Myocyte (in vitro differentiated cells): ENCODE results near the gene SH3RF3. TPM values are rescaled to one million over a fixed set of nuclear protein-coding genes. Genes with fewer than 3 reads are reported as not detected.

Source experiments
- DNase-seq: peaks from one replicate; pipeline ENCODE4 v3.0.0-alpha.2; 2012; ENCODE audit warnings: low read depth
- total RNA-seq: library from RNA; depleted of rRNA; stranded (reverse); fragments of >200 nt; gene quantifications from 2 replicates; pipeline ENCODE4 v1.2.3, GENCODE V29; 2014

SH3RF3 gene
- total RNA-seq, 1 donor from 2014 or later = 5.3 TPM

DNA sequence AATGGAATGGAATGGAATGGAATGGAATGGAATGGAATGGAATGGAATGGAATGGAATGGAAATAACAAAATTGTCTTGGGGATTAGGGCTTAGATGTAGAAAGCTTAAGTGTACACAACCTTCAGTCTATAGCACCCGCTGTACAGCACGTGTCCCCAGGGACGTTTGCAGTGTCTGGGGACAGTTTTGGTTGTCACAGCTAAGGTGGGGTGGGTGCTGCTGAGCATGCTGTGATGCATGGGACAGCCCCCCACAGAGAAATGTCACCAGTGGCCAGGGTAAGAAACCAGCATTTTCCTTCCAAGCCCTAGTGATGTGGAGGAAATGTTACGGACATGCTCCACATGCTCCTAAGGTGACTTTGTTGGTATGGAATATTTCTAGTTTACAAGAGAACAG is 70.8 kb downstream of the SH3RF3 start:
- no peak for DNase-seq

DNA sequence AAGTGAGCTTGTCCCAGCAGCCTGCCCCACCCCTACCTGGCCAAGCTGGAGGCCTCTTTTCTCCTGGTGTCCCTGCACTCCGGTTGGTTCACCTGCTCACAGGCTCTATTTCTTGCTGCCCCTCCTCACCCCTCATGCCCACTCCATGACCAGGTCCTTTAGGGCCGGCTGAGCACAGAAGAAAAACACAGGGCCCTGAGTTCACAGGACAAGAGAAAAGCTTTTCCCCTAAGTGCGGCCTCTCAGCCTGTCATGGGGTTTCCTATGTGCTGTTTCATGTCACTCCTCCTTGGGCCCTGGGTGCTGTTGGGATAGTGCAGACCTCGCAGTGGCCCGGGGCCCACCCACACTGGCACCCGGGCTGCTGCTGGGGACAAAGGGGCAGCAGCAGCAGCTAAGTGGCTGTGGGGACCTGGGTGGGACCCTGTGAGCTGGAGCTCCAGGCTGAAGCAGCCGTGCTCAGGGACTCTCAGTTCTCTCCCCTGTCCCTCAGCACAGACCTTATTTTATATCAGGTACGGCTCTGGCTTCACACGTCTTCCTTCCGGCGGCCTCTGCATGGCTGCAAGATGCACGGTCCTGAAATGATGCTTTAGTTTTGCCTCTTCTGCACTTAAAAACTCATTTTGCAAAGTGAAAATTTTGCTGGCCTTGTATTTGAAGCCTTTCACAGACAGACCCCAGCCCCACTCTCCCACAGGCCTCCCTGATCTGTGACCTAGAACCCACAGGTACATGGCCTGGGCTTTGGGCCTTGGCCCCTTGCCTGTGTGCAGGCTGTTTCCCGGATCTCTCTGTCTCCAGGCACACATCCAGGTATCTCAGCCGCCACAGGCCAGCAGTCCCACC is 71.8 kb downstream of the SH3RF3 start:
- no peak for DNase-seq

DNA sequence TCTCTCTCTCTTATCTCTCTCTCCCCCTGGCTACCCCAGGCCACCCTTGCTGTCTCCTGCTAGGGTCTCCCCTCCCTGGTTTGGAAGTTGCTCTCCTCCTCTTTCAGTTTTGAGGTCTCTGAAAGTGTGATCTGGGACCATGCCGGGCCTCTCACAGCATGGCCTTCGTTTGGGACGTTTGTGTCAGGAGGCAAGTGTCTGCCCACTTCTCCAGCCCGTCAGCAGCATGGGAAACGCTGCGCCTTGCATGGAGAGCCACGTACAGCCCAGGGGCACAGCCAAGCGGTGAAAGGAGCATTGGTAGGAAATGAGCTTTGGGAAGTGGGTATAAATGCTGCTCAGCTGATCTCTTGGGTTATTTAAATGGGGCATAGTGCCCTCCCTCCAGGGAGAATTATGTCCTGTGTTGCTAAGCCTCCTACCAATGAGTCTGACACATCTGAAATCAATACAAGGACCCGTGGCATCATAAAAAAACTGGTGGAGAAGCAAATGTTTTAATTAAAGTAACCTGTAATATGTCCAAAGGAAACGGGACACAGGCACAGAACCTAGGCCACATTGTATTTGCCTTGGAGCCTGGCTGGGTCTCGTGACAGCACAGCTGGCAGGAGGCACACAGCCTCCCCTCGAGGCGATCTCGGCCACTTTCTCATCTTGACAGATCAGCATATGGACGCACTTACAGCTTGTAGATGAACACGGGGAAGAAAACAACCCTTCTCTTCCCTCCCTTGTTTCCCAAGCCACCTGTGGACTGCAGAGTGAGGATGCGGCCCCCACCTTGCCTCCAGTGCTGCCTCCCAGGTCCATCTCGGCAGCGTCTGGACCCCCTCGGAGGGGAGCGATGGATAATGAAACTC is 72.7 kb downstream of the SH3RF3 start:
- no peak for DNase-seq

DNA sequence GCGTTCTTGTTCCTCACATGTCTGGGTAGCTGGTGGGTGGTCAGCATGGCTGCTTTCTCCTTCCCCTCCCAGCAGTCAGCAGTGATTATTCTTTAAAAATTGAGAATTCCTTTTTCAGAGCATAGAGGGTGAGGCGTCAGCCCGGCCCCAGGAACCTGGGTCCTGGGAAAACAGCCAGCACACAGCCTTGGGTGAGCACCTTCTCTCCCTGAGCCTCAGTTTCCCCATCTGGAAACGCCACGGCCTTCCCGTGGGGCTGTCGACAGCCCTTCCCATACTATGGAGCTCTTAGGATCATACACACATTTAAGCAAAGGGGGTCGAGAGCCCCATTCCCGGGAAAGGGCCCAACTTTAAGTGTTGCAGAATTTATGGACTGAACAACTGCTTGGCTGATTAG is 73.5 kb downstream of the SH3RF3 start:
- DNase-seq = no peak

DNA sequence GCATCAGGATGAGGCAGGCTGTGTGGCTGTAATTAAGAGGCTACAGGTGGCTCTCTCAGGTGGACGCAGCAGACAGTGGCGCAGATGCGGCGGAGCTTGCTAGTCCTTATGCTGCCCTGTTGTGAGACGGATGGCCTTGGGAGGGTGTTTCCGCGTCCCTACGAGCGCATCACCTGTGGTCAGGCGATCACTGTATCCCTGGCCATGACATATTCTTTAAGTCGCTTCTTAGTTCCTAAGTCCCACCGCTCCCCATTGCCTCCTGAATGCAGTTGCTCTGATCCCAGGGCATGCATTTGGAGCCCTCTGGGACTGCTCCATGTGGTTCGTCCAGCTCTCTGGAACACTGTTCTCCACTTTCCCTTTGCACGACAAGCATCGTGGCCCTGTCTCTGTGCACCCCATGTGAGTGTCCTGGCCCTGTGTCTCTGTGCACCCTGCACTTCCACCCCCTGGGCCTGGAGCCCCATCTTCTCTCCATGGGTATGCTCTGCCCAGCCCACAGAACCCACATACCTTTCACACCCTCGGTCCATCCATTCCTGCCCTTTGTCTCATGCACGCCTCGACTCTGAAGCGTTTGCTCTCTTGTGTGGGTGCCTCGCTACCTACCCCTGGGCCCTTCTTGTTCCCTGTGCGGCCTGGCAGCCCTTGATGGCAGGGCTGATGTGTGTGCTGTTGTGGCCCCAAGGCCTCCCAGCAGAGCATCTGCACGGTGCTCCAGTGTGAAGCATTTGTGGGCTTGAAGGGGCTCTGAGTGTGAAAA is 74.4 kb downstream of the SH3RF3 start:
- DNase-seq = no peak

DNA sequence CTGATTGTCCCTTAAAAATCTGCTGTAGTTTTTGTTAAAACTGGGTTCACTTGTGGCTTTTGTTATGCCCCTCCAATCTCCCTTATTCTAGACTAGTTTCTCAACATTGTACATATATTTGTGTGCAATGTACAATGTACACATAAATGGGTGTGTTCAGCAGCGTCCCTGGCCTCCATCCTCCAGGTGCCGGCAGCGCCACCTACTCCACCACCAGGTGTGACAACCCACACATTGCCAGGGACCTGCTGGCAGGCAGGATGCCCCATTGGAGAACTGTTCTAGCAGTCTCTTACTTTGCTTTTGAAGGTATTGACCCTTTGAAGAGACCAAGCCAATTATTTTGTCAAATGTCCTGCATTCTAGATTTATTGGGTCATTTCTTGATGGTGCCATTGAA is 75.4 kb downstream of the SH3RF3 start:
- no peak for DNase-seq

DNA sequence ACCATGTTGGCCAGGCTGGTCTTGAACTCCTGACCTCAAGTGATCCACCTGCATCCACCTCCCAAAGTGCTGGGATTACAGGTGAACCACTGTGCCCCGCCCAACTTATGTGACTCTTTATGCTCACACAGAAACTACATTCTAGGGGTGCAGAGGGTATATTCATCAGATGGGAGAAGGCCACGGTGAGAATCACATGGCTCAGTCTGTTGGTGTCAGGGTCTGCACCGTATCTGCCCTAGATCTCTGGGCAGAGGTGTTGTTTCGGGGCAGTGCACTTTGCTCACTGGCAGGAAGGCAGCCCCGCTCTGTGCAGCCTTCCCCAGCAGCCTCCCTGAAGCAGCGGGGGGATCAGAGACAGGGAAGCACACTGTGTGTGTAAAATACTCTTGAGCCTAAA is 76.4 kb downstream of the SH3RF3 start:
- DNase-seq = no peak

DNA sequence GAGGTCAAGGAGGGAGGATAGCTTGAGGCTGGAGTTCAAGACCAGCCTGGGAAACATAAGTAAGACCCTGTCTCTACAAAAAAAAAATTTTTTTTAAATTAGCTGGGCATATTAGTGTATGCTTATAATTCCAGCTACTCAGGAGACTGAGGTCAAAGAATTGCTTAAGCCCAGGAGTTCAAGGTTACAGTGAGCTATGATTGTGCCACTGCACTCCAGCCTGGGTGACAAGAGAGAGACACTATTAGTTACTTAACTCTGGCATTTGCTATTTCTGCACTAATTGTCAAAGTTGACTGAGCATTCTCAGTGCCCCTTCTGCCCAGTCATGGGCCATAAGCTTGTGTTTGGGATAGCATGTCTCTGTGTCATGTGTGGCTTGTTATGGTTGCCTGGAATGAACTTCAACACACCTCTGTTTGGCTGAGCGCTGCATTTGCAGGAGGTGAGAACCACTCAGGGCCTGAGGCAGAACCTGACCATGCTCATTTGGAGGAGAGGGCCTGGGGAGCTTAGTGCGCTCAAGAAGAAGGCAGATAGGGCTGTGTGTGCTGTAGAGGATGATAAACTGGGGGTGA is 77.7 kb downstream of the SH3RF3 start:
- no peak for DNase-seq

DNA sequence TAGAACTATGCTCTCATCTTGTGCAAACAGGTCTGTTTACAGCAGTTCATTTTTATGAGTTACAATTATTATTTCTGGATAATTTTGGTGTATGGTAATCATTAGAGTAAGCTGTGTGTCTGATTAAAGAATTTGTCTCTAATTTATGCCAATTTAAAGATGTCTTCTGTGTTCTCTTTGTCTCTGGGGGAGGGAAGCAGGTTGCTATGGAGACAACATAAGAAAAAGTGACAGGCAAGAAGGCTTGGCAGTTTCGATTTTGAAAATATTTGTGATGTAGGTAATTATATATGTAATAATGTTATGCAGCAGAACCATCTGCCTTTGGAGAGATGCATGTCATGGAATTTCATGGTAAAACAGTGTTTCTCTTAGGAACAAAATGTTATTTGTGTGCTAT is 78.2 kb downstream of the SH3RF3 start:
- no peak for DNase-seq

DNA sequence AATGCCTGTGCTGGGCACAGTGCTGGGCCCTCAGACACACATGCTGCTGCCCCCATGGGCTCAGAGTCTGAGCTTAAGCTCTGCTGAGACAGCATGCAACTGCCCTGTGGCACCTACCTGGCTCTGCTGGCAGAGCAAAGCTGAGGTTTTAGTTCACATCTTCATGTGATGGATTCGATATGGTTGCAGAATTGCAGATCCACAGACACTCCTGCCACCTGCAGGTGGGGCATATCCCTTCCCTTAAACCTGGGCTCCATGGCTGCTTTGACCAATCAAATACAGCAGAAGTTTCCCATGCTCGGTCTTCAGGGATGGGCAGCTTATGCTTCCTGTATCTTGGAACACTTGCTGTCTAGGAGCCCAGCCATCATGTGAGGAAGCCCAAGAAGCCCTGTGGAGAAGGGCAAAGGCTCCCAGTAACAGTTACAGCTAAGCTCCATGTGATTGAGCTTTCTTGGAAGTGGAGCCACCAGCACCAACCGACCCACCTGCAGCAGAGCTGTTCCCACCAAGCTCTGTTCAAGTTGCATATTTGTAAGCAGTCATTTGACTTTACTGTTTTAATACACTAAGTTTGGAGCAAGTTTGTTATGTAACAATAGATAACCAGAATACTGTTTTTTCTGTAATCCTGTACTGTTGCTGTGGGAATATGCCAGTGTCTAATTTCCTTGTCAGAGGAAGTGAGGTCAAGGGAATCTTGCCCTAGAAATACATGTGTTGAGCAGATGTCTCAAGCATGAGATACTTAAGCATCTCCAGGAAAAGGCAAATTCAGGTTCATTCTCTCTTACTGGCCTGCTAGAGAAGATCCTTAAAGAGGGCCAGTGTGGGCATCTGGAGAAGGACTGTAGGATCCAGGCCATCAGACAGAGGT is 79.3 kb downstream of the SH3RF3 start:
- peak; percentile 61 for DNase-seq

DNA sequence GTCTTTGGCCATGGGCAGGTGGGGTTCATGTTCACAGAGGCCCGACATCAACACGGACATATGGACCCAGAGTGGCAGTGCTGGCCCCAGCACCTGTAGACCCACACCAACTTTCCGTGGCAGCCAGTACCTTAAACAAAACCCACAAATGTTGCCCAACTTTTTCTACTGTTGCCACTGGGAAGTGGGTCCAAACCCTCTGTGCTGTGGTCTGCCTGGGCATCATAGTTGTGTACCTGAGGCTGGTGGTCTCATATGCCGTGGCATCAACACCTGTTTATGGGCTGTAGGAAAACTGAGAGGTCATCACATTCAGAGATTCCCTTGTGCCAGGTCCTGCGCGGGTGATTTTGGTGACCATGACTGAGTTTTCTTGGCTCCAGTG is 79.9 kb downstream of the SH3RF3 start:
- no peak for DNase-seq

DNA sequence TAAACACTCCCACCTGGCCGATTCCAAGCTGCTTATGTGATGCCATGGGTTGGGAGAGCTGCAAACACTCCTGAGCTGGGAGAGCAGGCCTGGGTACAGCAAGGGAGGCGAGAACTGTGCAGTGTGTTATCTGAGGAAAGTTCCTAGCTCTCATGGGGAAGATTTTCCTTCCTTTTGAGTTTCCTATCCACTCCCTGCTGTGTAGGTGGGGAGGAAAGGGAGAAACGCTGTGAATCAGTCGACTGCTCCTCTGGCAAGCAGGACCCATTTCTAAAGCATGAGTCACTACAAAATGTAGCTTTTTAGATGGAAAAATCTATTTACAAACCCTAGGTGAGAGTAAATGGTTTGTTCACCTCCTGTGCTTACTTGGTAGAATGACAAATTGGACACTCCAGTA is 80.4 kb downstream of the SH3RF3 start:
- DNase-seq = no peak

DNA sequence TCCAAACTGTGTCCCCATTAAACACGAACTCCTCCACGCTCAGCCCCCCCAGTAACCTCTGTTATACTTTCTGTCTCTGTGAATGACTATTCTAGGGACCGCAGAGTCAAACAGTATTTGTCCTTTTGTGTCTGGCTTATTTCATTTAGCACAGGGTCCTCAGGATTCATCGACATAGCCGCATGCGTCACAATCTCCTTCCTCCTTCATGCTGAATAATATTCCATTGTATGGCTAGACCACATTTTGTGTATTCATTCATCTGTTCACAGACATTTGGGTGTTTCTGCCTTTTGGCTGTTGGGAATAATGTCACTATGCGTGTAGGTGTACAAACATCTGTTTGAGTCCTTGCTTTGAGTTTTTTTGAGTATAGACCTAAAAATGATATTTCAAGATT is 80.9 kb downstream of the SH3RF3 start:
- no peak for DNase-seq

DNA sequence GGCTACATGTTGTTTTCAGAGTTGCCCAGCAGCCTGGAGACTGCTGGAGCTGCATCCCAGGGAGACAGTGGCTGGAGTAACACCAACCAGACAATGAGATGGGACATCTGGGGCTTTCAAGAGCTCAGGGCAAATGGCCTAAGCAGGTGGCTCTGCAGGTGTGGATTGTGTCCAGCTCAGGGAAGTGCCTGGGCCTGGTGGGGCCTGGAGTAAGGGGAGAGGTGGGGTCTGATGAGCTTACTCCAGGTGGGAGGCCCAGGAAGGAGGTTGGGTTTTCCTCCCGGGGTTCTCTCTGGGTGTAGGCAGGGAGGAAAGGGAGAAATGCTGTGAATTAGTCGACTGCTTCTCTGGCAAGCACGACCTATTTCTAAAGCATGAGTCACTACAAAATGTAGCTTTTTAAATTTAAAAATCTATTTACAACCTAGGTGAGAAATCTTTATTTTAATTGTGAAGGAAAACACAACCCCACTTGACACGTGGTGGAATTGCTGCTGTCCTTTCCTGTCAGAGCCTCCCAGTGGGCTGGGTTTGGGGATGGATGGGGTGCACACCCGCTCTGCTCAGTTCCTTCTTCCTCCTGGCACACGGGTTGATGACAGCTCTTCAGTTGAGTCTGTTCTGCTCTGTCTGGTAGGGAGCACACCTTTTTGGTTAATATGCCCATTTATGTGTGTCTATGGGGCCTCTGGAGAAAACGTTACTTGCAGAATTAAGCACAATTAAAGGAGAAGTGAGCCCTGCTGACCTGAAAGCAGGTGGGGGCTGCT is 81.6 kb downstream of the SH3RF3 start:
- no peak for DNase-seq

DNA sequence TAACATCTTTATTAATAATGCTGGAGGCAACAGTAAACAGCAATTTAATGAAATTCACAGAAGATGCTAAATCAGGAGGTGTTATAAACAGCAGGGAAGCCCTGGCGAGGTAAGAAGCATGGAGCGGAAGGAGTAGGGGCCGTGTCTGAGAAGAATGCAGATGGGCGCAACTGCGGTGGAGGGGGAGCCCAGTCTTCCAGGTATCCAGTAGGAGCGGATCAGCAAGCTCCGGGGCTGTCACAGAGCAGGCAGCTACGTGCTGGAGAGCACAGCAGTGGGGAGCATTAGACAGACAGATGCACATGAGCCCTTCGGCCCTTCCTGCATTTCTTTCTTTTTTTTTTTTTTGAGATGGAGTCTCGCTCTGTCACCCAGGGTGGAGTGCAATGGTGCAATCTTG is 82.3 kb downstream of the SH3RF3 start:
- no peak for DNase-seq

DNA sequence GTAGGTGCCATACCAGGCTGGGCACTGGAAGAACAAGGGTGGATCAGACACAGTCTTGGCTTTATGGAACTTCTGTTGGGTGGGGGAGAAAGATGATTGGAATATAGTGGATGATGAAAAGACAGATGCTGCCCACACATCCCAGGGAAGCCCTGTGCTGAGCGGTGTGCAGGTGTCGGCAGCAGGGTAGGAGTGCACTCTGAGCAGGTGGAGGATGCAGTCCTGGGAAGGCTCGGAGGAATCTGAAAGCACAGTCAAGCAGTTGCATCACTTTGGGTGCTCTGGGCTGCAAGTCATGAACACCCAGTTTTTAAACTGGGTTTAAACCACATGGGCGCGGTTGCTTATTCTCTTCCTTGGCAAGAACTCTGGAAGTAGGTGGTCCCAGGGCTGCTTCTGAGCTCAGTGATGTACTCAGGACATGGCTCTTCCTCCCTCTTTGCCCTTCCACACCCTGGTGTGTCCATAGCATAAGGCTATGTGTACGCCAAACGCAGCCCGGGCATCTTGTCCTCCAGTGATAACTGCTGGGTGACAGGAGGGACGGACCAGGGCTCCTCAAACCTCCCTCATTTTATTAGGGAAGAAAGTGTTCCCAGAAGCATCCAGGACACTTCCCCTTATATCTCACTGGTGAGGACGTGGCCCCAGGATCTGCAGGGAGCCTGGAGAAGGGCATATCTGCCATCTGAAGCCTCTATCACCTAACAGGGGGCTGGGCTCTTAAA is 84.0 kb downstream of the SH3RF3 start:
- no peak for DNase-seq

DNA sequence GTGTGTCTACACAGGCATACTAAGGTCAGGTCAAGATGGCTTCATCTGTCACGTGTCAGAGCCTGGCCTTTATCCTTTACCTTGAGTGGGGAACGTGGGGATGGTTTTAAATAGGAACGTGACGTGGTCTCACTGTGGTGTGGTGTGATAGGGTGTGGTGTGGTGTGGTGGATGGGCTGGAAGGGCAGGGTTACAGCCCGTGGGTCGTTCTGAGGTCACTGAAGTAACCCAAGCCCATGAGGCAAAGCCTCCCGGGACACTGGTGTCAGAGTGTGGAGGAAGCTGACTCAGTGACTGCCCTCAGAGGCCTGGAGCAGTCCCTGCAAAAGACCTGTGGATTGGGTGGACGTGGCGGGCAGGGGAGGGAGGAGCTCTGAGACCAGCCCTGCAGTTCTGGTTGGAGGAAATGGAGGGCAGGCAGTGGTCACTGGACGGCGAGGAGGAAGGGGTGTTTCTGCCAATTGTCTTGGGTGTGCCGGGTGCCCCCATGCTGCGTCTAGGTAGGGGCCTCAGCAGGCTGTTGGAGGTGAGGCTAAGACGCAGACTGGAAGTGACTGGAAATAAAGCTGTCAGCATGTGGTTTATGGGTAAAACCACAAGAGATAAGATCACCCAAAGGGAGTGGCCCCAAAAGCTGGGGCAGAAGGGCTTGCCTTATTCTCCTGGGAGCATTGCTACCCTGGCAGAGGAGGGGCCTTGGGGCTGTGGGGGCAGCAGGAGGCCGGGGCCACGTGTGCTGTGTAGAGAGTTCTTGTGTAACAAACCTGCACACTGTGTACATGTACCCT is 84.8 kb downstream of the SH3RF3 start:
- peak; percentile 93 for DNase-seq
